HL-60 (cell line): ENCODE data around the gene KIF12.

Experiments used
- DNase-seq, 2 experiments: peaks; one replicate each; pipeline ENCODE4 v3.0.0-alpha.2; 2010 to 2020; ENCODE audit warnings: low read depth in 1 of 2, low spot score in 1 of 2
- H3K27ac ChIP-seq: fragments of 250-450 bp; sonication (Bioruptor Pico); replicated peaks from 2 replicates; pipeline ENCODE4 v1.5.1; 2020; ENCODE audit warnings: mild to moderate bottlenecking, moderate library complexity
- H3K27me3 ChIP-seq: fragments of 250-450 bp; sonication (Bioruptor Pico); 2 replicates; pipeline ENCODE4 v1.5.1; 2021; ENCODE audit warnings: mild to moderate bottlenecking, moderate library complexity; ENCODE audit not compliant: insufficient read depth, poor library complexity, severe bottlenecking
- H3K4me3 ChIP-seq: replicated peaks from 2 replicates; pipeline ENCODE4 v1.5.1; 2011; ENCODE audit warnings: mild to moderate bottlenecking, control low read depth, low read length; ENCODE audit not compliant: insufficient read depth
- CTCF ChIP-seq: IDR thresholded peaks from one replicate; pipeline ENCODE4 v1.5.1; 2011; ENCODE audit warnings: low read length, control low read depth, inconsistent platforms; ENCODE audit not compliant: insufficient read depth
- GABPA ChIP-seq: IDR thresholded peaks from 2 replicates; pipeline ENCODE4 v1.6.1; 2012; ENCODE audit warnings: low read depth
- POLR2AphosphoS5 ChIP-seq: IDR thresholded peaks from 2 replicates; pipeline ENCODE4 v1.6.1; 2012; ENCODE audit warnings: low read depth
- REST ChIP-seq: IDR thresholded peaks from 2 replicates; pipeline ENCODE4 v1.6.1; 2012; ENCODE audit warnings: low read depth; ENCODE audit not compliant: insufficient replicate concordance
- SPI1 ChIP-seq: IDR thresholded peaks from 2 replicates; pipeline ENCODE4 v1.6.1; 2012; ENCODE audit warnings: low read depth, mild to moderate bottlenecking, borderline replicate concordance

Gene KIF12

DNA sequence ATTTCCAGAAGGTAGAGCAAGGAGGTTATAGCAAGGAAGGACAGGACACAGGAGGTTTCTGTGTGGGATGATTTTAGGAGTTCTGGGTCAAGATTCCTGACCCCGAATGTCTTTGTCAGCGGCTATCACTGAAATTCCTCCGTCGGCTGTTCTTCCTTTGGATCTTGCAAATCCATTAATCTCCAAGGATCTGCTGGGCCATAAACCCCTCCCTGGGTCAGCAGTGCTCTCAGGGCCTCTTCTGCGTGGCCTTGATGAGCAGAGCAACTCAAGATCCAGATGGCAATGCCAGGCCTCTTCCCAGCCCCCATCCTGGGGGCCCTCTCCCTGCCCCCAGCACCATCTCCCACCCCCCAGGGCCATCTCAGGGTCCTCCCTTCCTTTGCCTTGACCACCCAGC lies 40.0 kb upstream of the KIF12 start:
- Histone ChIP-seq H3K27ac (no peak overlapping the region), H3K4me3 (no peak overlapping the region), H3K27me3 (peaks cover 6% of the 10 kb centered on the region)
- TF ChIP-seq REST (no peak), SPI1 (no peak), CTCF (no peak), POLR2AphosphoS5 (no peak), GABPA (no peak)
- DNase-seq = no peak

GRCh38 chr9:114138552-114138971 lies 39.5 kb upstream of the KIF12 start:
- TF ChIP-seq REST = no peak
- no peak for TF ChIP-seq CTCF
- no peak for TF ChIP-seq POLR2AphosphoS5
- TF ChIP-seq GABPA = no peak
- Histone ChIP-seq H3K27ac (no peak overlapping the region), H3K27me3 (peaks cover 5% of the 10 kb centered on the region), H3K4me3 (no peak overlapping the region)
- no peak for DNase-seq

DNA sequence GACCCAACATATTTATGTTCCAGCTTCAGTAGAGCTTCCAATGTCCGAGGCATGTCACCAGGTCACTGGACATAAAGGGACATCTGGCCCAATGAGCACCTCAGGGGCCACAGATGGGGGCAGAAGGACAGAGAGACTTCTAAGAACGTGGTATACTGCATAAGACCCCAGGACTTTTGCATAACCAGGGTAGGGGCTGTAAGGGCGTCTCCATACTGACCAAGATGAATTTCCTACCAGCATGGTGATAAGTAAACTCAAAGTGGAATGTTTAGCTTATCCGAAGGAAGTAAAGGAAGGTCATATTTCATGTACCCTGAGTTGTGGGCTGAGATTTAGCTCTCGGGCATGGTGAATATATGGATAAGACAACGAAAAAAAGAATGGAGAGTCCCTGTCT lies 38.7 kb upstream of the KIF12 start:
- H3K4me3 ChIP-seq = no peak overlapping the region
- no peak overlapping the region for H3K27ac ChIP-seq
- peaks cover 5% of the 10 kb centered on the region for H3K27me3 ChIP-seq
- no peak for DNase-seq
- TF ChIP-seq SPI1 = no peak
- TF ChIP-seq REST = no peak
- TF ChIP-seq CTCF = no peak
- TF ChIP-seq GABPA = no peak
- TF ChIP-seq POLR2AphosphoS5 = no peak
